Neural cell (in vitro differentiated cells): ENCODE data around the gene IRF3.

Source experiments
- EP300 ChIP-seq: fragments of 450-650 bp; conservative IDR thresholded peaks from 2 replicates; pipeline ENCODE4 v1.6.1; 2014; ENCODE audit warnings: antibody characterized with exemption, mild to moderate bottlenecking, moderate library complexity; ENCODE audit not compliant: poor library complexity, severe bottlenecking
- EZH2 ChIP-seq: fragments of 200-600, 300-800 bp; shearing (Covaris generic), sonication (generic); IDR thresholded peaks from 2 replicates; pipeline ENCODE4 v1.6.1; 2014; ENCODE audit warnings: antibody characterized with exemption, low read length, borderline replicate concordance, mild to moderate bottlenecking; ENCODE audit not compliant: insufficient read depth, poor library complexity, severe bottlenecking
- MXI1 ChIP-seq: fragments of 450-650 bp; conservative IDR thresholded peaks from 2 replicates; pipeline ENCODE4 v1.6.1; 2014; ENCODE audit warnings: antibody characterized with exemption, mild to moderate bottlenecking; ENCODE audit not compliant: poor library complexity, severe bottlenecking
- RAD21 ChIP-seq: fragments of 450-650 bp; conservative IDR thresholded peaks from 2 replicates; pipeline ENCODE4 v1.6.1; 2014; ENCODE audit warnings: antibody characterized with exemption, mild to moderate bottlenecking, moderate library complexity
- SMC3 ChIP-seq: fragments of 450-650 bp; conservative IDR thresholded peaks from 2 replicates; pipeline ENCODE4 v1.6.1; 2014; ENCODE audit warnings: antibody characterized with exemption, mild to moderate bottlenecking, moderate library complexity; ENCODE audit not compliant: poor library complexity
- TAF1 ChIP-seq: IDR thresholded peaks from 2 replicates; pipeline ENCODE4 v1.6.1; 2012; ENCODE audit warnings: low read depth
- TF ChIP-seq, protein P1 (sequence below): fragments of 450-650 bp; IDR thresholded peaks from 2 replicates; pipeline ENCODE4 v1.5.1; 2014; ENCODE audit warnings: antibody characterized with exemption, mild to moderate bottlenecking, moderate library complexity; ENCODE audit not compliant: poor library complexity, severe bottlenecking

DNA sequence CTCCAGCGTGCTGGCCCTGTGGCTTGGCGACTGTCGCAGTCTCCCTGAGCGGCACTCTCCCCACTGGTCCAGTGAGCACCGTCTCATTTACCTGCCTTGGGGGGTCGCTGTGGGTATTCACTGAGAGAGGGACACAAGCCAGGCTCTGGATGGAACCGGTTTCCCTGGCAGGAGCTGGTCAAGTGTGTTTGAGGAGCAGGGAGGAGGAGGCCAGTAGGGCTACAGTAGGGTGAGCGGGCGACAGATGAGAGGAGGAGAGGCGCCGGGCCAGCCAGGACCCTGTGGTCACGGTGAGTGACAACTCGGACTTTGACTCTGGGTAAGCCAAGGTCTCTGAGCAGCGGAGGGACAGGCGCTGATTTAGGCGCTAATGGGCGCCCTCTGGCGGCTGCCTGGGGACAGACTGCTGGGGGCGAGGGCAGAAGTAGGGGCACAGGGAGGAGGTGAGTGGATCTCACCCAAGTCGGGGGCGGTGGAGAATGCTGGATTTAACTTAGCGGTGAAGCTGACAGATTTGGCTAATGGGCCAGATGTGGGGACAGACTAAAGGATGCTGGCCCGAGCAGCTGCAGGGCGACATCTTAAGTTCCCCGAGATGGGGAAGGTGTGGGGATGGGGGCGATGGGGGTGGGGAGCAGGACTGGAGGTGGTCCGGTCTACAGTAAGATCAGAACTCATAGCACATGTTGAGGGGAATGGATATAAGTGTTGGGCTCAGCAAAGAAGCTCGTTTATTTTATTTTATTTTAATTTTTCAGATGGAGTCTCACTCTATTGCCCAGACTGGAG, 6.7 kb upstream of the IRF3 start:
- TF ChIP-seq, protein P1, sequence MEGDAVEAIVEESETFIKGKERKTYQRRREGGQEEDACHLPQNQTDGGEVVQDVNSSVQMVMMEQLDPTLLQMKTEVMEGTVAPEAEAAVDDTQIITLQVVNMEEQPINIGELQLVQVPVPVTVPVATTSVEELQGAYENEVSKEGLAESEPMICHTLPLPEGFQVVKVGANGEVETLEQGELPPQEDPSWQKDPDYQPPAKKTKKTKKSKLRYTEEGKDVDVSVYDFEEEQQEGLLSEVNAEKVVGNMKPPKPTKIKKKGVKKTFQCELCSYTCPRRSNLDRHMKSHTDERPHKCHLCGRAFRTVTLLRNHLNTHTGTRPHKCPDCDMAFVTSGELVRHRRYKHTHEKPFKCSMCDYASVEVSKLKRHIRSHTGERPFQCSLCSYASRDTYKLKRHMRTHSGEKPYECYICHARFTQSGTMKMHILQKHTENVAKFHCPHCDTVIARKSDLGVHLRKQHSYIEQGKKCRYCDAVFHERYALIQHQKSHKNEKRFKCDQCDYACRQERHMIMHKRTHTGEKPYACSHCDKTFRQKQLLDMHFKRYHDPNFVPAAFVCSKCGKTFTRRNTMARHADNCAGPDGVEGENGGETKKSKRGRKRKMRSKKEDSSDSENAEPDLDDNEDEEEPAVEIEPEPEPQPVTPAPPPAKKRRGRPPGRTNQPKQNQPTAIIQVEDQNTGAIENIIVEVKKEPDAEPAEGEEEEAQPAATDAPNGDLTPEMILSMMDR = peak; percentile 80
- no peak for TF ChIP-seq EZH2
- peak; percentile 71 for TF ChIP-seq SMC3
- TF ChIP-seq RAD21 = peak; percentile 54
- no peak for TF ChIP-seq MXI1
- TF ChIP-seq TAF1 = no peak
- no peak for TF ChIP-seq EP300
